ENCODE results near the gene PAGE4.
A peak's percentile ranks its signal among the peaks of the same experiment; 100 is the strongest.

Gene PAGE4

GRCh38 chrX:49829016-49829415, at the start of gene PAGE4:
Gene PAGE4 (plus strand): TSS chrX:49829303. CDS start chrX:49830429, 1,126 bp downstream.
- no peak for DNase-seq

GRCh38 chrX:49784747-49785280, 44.3 kb upstream of the PAGE4 start:
- DNase-seq = no peak

GRCh38 chrX:49792376-49792775, 36.7 kb upstream of the PAGE4 start:
- DNase-seq = no peak

- no peak for DNase-seq
These were observed 35.4 kb upstream of the PAGE4 start for GRCh38 chrX:49793686-49794085.

- DNase-seq = no peak
These were observed 29.3 kb upstream of the PAGE4 start for GRCh38 chrX:49799828-49800227.

GRCh38 chrX:49809891-49810632, 19.0 kb upstream of the PAGE4 start:
- DNase-seq = no peak

GRCh38 chrX:49812177-49812576, 16.9 kb upstream of the PAGE4 start:
- no peak for DNase-seq

- no peak for DNase-seq
These were observed 12.7 kb upstream of the PAGE4 start for GRCh38 chrX:49816435-49816834.

- DNase-seq = no peak
These were observed 9.3 kb downstream of the PAGE4 start for GRCh38 chrX:49838374-49838773.

GRCh38 chrX:49840679-49841078, 11.6 kb downstream of the PAGE4 start:
- DNase-seq = peak; percentile 80

- DNase-seq = no peak
These were observed 13.5 kb downstream of the PAGE4 start for GRCh38 chrX:49842621-49843020.

GRCh38 chrX:49844611-49845010, 15.5 kb downstream of the PAGE4 start:
- DNase-seq = peak; percentile 75

GRCh38 chrX:49845701-49846403, 16.7 kb downstream of the PAGE4 start:
- no peak for DNase-seq

- no peak for DNase-seq
These were observed 17.4 kb downstream of the PAGE4 start for GRCh38 chrX:49846522-49846921.

- no peak for DNase-seq
These were observed 19.2 kb downstream of the PAGE4 start for GRCh38 chrX:49848275-49848674.

- no peak for DNase-seq
These were observed 20.9 kb downstream of the PAGE4 start for GRCh38 chrX:49850028-49850427.

- DNase-seq = no peak
These were observed 24.6 kb downstream of the PAGE4 start for GRCh38 chrX:49853661-49854060.

- DNase-seq = no peak
These were observed 27.7 kb downstream of the PAGE4 start for GRCh38 chrX:49856819-49857218.

GRCh38 chrX:49858341-49858740, 29.2 kb downstream of the PAGE4 start:
- DNase-seq = no peak

- DNase-seq = no peak
These were observed 30.4 kb downstream of the PAGE4 start for GRCh38 chrX:49859491-49859890.

GRCh38 chrX:49860867-49861535, 31.9 kb downstream of the PAGE4 start:
- no peak for DNase-seq

GRCh38 chrX:49862093-49862492, 33.0 kb downstream of the PAGE4 start:
- DNase-seq = no peak

- DNase-seq = no peak
These were observed 39.6 kb downstream of the PAGE4 start for GRCh38 chrX:49868739-49869138.

- no peak for DNase-seq
These were observed 47.6 kb downstream of the PAGE4 start for GRCh38 chrX:49876750-49877149.

Data from DMS153 (cell line).